NCI-H128 (cell line): ENCODE data around the gene RND2.

Experiments used
- DNase-seq: peaks from one replicate; lab custom pipeline; 2025; ENCODE audit not compliant: unreplicated experiment; lab: John Stamatoyannopoulos, UW

Gene RND2

DNA sequence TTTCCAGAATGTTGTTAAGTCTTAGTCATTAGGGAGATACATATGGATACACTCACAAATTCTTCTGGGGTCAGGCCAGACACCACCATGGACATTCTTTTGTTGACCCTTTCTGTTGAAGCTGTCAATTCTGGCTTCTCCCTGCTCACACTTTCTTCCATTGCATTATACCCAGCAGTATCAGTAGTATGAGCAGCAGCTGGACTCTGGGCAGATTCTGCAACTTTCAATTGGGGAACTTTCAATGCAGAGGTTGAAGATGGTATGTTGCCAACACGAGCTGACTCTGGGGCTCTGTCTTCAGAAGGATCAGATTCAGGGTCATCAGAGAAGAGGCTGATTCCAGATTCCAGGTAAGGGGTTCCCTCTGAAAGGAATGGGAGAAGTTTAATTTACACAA, 45.8 kb downstream of the RND2 start:
- no peak for DNase-seq

- no peak for DNase-seq
Observed at GRCh38 chr17:43074869-43075268, 49.8 kb downstream of the RND2 start.

DNA sequence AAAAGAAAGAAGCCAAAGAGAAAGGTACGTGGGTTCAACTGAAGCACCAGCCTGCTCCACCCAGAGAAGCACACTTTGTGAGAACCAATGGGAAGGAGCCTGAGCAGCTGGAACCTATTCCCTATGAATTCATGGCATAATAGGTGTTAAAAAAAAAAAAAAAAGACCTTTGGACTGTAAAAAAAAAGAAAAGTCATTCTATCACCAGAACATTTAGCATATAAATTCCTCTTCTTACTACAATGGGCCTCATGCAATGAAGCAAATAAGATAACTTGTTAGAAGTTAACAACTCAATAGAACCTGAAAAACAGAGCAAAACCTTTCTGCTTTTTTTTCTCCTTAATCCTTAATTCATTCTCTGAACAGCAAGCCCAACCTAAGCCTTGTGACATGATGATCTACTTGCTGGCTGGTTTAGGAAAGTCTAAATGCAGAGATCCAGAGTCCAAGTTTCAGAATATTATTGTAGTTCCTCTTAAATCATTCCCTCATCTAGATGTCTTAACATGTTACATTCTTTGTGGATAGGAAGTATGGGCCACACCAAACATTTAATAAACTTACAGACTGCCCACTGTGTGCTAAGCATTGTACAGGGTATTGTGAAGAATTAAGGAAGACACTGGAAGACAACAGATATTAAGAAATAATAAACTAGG, 54.7 kb downstream of the RND2 start:
- DNase-seq = no peak
